K562 (cell line): ENCODE measurements around the gene MRPL54. TPM values are rescaled to one million over a fixed set of nuclear protein-coding genes. Genes with fewer than 3 reads are reported as not detected.
A peak's percentile ranks its signal among the peaks of the same experiment; 100 is the strongest.

ENCODE experiments used
- ETS1 ChIP-seq: conservative IDR thresholded peaks from 2 replicates; pipeline ENCODE4 v1.6.1; 2011; ENCODE audit warnings: low read depth, mild to moderate bottlenecking, low read length; ENCODE audit not compliant: control insufficient read depth
- FOXP4 ChIP-seq: sonication (generic); formaldehyde crosslinking; IDR thresholded peaks from 2 replicates; pipeline ENCODE4 v1.8.0; 2022; ENCODE audit warnings: mild to moderate bottlenecking, missing genetic modification reagents, borderline replicate concordance
- GATAD2A ChIP-seq: fragments of 450-650 bp; IDR thresholded peaks from 2 replicates; pipeline ENCODE4 v1.6.1; 2017
- MAX ChIP-seq: sonication (generic); formaldehyde crosslinking; IDR thresholded peaks from 2 replicates; pipeline ENCODE4 v1.9.0; 2022; ENCODE audit warnings: mild to moderate bottlenecking, missing genetic modification reagents
- NELFE ChIP-seq: IDR thresholded peaks from 2 replicates; pipeline ENCODE4 v1.6.1; 2011; ENCODE audit warnings: mild to moderate bottlenecking; ENCODE audit not compliant: insufficient read depth, insufficient read length
- NFIX ChIP-seq: fragments of 250-450 bp; sonication (Bioruptor Pico); IDR thresholded peaks from 2 replicates; pipeline ENCODE4 v1.4.0; 2020; ENCODE audit warnings: low read depth, mild to moderate bottlenecking, moderate library complexity
- NKRF ChIP-seq: fragments of 450-650 bp; IDR thresholded peaks from 2 replicates; pipeline ENCODE4 v1.6.1; 2016; ENCODE audit warnings: borderline replicate concordance
- PTBP1 ChIP-seq: fragments of 200-400 bp; formaldehyde crosslinking; IDR thresholded peaks from 2 replicates; pipeline ENCODE4 v1.6.1; 2017; ENCODE audit warnings: low read depth, low read length
- PTTG1 ChIP-seq: fragments of 450-650 bp; IDR thresholded peaks from 2 replicates; pipeline ENCODE4 v1.6.1; 2016; ENCODE audit warnings: low read depth, mild to moderate bottlenecking, missing genetic modification characterization, missing compliant biosample characterization
- SAFB2 ChIP-seq: fragments of 200-400 bp; formaldehyde crosslinking; IDR thresholded peaks from 2 replicates; pipeline ENCODE4 v1.6.1; 2018; ENCODE audit warnings: borderline replicate concordance, low read length, low read depth, moderate library complexity; ENCODE audit not compliant: severe bottlenecking
- U2AF1 ChIP-seq: fragments of 200-400 bp; formaldehyde crosslinking; optimal IDR thresholded peaks from 2 replicates; pipeline ENCODE3; 2017; ENCODE audit warnings: mild to moderate bottlenecking, low read depth, low read length, moderate library complexity
- ZBTB17 ChIP-seq: fragments of 450-650 bp; formaldehyde crosslinking; IDR thresholded peaks from 2 replicates; pipeline ENCODE4 v1.4.0; 2020; ENCODE audit warnings: mild to moderate bottlenecking
- ZBTB26 ChIP-seq: fragments of 450-650 bp; formaldehyde crosslinking; IDR thresholded peaks from 2 replicates; pipeline ENCODE4 v1.4.0; 2022; ENCODE audit warnings: missing genetic modification characterization
- ZNF280A ChIP-seq: fragments of 450-650 bp; IDR thresholded peaks from 2 replicates; pipeline ENCODE4 v1.6.1; 2018; ENCODE audit warnings: mild to moderate bottlenecking, low read depth; ENCODE audit not compliant: partially characterized antibody
- ZNF740 ChIP-seq, 3 experiments: fragments of 200-800 bp in 1 of 3; sonication (Bioruptor generic) in 1 of 3; sonication (generic) in 1 of 3; formaldehyde crosslinking in 1 of 3; IDR thresholded peaks; 2 replicates each; pipeline versions ENCODE4 v1.6.1 to v1.8.0; 2016 to 2022; ENCODE audit warnings: mild to moderate bottlenecking in 2 of 3, missing compliant biosample characterization in 2 of 3, missing genetic modification characterization in 2 of 3, missing genetic modification reagents in 1 of 3
- ZNF76 ChIP-seq: fragments of 250-450 bp; sonication (Bioruptor Pico); IDR thresholded peaks from 2 replicates; pipeline ENCODE4 v1.4.0; 2020; ENCODE audit warnings: mild to moderate bottlenecking, moderate library complexity, borderline replicate concordance
- polyA plus RNA-seq, 8 experiments: library from polyadenylated mRNA; depleted of rRNA in 4 of 8; stranded (reverse) in 5 of 8; unstranded in 3 of 8; fragments of >200 nt; fragmentation: Nextera tagmentation in 2 of 8; fragmentation: Illumina TruSeq in 1 of 8; extraction: Ambion mirVana in 2 of 8; extraction: Trizol in 1 of 8; gene quantifications; 2 replicates each; pipeline versions ENCODE4 v1.2.1 to v1.2.3, GENCODE V29; 2011 to 2014; ENCODE audit warnings: inconsistent platforms in 1 of 8, missing spikeins in 1 of 8
- total RNA-seq, 7 experiments: library from RNA; depleted of rRNA in 6 of 7; stranded (reverse); fragments of >200 nt in 6 of 7; fragmentation: Illumina TruSeq in 2 of 7; extraction: Trizol in 2 of 7; gene quantifications; 2 replicates each; pipeline versions ENCODE4 v1.2.1 to v1.2.3, GENCODE V29; 2011 to 2021; ENCODE audit warnings: low replicate concordance in 1 of 7

The MRPL54 gene
- total and polyA plus RNA-seq, 9 of the 15 experiments (the other 6 are each of a cell fraction or from before 2014, with no cell fraction given), result 3.5 to 120 (median 56.9) TPM

GRCh38 chr19:3721131-3721886 is 41.2 kb upstream of the MRPL54 start (continued):
- TF ChIP-seq ZNF280A, result no peak
- no peak; the same call in 1 of the 2 replicates for TF ChIP-seq ETS1
- TF ChIP-seq ZBTB17 (CRISPR knock-in tag), result no peak
- no peak for TF ChIP-seq NELFE
- peak; percentile 57; the same call in 1 of the 2 replicates for TF ChIP-seq GATAD2A
- no peak for TF ChIP-seq ZBTB26
- TF ChIP-seq FOXP4, result no peak
- TF ChIP-seq ZNF740 (CRISPR knock-in tag; IDR thresholded peaks at IDR 0.05), result peak; percentile 76; the same call in 1 of the 2 replicates
- TF ChIP-seq ZNF740 (tag; IDR thresholded peaks at IDR 0.05), result no peak
- TF ChIP-seq MAX (CRISPR knock-in tag), result peak; percentile 42; the same call in 1 of the 2 replicates
- TF ChIP-seq NFIX, result no peak
- TF ChIP-seq NKRF, result 0 out of 2 replicates have a peak, but pooled peaks have one; percentile 27
- no peak for TF ChIP-seq ZNF76 (CRISPR knock-in tag)
- TF ChIP-seq U2AF1, result no peak
- no peak for TF ChIP-seq SAFB2
- TF ChIP-seq PTTG1 (tag), result no peak
- peak; percentile 98 for TF ChIP-seq PTBP1
